GDM1 (cell line): Measurements from ENCODE around the gene CDH4.

Experiments used
- DNase-seq: peaks from one replicate; lab custom pipeline; 2025; lab: John Stamatoyannopoulos, UW

Gene CDH4

DNA sequence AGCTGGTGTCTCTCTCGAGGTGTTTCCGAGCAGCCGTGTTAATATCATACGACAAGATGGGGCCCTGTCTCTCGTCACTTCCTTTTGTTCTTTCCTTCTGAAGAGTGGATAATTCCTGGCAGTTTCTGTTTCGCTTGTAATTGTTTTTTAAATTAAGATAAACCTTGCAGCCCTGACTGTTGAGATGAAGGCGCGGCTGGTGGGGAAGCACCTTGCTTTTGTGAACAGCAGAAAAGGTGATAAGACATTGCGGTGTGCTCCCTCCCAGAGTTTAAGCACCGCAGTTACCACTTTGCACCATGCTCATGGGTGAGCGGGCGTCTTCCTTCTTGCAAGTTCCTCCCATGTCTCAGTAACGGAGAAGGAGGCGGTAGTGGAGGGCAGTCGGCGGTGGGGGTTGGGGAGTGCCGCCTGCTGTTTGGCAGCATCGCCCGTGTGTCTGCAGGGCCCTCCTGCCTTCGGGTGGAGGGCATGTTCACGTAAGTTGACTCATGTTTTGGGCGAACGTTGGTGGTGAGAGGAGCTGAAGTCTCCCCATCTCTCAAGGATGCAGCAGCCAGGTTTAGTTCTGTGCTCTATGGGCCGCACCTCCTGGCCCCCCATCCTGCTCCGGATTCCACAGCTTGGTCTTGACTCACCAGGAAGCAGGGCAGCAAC is 467.8 kb downstream of the CDH4 start:
- no peak for DNase-seq

DNA sequence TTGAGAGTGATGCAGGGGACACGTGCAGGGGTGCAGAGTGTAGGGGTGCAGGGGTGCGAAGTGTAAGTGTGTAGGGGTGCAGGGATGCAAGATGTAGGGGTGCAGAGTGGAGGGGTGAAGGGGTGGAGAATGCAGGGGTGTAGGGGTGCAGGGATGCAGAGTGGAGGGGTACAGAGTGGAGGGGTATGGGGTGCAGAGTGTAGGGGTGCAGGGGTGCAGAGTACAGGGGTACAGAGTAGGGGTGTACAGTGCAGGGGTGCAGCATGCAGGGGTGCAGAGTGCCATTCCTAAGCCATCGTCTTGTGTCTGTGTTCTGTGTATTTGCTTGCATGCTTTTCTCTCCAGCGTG is 468.3 kb downstream of the CDH4 start:
- DNase-seq = no peak

DNA sequence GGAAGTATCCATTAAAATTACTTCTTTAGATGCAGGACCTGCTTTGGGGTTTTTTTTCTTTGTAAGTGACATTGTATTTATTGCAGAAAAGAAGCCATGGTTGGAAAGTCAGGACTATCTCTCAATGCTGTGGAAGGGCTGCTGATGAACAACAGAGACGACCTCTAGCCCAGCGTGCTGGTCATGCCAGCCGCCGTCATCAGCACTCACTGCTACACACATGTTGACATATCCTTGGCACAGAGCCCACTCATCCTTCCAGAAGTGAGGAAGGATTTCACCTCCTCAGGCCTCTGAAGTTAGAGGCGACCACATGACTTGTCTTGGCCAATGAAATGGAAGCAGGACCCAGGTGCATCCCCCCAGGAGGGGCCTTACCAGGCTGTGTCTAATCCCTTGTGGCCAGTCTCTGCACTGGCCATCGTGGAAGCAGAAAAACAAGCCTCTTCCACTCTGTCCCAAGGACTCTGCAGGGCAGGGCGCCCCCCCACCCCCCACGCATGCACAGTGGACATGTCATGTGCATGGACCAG is 470.2 kb downstream of the CDH4 start:
- no peak for DNase-seq

DNA sequence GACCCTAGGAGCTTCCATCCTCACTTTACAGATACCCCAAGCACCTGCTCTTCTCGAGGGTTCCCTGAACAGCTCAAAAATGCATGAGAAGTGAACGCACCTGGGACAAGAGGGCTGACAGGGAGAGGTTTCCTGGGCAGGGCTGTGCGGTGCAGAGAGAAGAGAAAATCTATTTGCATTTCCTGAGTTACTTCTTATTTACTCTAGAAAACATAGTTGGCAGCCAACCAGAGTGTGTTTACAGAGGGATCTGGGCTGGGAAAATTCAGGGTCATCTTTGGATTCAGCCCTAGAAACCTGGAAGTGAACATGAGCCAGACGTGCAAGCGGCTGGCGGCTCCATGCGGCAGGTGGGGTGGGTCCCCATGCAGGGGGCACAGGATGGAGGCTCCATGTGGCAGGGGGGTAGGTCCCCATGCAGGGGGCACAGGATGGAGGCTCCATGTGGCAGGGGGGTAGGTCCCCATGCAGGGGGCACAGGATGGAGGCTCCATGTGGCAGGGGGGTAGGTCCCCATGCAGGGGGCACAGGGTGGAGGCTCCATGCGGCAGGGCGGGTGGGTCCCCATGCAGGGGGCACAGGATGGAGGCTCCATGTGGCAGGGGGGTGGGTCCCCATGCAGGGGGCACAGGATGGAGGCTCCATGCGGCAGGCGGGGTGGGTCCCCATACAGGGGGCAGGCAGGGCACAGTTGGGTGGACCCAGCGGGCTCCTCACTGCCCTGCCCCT is 471.6 kb downstream of the CDH4 start:
- no peak for DNase-seq

DNA sequence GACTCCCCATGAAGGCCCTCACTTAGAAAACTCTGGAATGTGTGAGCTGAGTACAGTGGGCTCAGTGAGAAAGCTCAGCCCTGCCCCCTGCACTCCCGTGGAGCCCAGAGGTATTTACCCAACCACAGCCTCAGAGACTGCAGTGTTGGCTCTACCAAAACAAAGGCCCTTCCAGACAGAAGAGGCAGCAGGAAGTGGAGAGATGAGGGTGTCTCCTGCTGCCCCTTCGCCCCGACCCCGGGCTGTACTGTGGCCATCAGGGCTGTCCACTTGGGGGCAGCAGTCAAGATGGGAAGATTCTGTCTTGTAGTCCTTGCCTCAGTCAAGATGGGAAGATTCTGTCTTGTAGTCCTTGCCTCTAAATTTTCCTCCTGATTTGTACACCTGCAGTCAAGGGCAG is 472.3 kb downstream of the CDH4 start:
- no peak for DNase-seq

DNA sequence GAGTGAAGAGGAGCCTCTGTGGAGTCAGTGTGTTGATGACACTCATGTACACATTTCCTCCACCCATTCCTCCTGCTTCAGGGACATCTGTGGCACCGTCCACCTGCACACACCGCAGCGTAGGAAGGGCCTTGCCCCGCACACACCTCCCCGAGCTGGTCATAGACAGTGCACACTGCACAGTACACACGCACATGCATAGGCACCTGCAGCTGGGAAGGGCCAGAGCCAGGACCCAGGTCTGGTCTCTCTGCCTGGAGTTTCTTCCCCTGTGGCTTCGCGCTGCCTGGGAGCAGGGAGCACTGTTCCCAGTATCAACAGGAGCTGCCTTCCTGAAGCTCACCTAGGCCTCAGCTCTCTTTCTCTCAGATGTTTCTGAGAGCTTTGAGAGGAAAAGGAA is 473.1 kb downstream of the CDH4 start:
- DNase-seq = no peak

DNA sequence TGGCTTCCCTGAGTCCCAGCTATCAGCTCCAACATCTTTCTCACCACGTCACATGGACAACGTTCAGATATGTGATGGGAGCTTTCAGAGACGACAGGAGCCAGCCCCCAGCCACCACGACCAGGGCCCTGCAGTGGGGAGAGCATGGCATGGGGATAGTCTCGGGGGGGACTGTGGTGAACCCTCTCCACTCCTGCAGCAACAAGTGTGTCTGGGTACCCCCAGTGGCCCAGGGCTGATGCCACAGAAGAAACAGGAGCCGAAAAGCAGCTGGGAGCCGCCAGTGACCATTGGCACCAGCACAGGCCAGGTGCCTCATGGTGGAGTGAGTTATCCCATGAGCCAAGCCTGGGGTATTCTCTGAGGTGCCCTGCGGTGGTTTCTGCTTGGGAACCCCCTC is 473.9 kb downstream of the CDH4 start:
- no peak for DNase-seq

DNA sequence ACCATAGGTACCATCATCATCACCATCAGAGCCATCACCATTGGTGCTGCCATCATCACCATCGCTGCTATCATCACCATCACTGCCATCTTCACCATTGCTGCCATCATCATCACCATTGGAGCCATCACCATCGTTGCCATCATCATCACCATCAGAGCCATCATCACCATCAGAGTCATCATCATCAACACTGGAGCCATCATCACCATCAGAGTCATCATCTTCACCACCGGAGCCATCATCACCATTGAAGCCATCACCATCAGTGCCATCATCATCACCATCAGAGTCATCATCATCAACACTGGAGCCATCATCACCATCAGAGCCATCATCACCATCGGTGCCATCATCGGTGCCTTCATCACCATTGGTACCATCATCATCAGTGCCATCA is 474.9 kb downstream of the CDH4 start:
- no peak for DNase-seq

DNA sequence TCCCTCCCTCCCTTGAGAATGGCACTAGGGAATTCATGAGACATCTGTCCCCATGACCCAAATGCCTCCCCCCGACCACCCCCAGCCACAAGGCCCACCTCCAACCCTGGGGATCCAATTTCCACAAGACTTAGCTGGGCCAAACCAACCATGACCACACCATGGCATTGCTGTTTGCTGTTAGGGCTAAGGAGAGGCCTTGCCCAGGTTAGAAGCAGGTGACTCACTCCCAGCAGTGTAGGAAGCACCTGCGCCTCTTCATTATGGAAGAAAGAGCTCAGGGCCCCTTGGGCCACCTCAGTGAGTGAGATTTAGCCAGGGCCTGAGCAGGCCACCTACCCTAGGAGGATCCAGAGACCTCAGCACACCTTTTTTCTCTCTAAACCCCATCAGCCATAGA is 475.7 kb downstream of the CDH4 start:
- no peak for DNase-seq

DNA sequence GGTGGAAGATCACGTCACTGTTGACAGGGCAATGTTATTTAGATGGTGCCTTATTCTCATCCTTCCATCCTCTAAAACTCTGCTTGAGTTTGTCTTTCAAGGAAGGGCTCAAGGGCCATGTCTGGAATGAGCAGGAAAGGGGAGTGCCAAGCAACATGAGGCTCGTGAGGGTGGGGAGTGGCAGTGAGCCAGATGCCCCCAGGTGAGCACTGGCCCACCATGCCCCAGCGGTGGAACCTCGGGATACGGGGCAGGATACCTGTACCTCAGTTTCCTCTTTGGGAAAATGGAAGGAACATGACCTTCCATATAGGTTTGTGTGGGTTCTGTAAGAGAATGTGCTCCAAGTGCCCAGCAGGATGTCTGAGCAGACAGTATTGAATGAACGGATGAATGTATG is 476.3 kb downstream of the CDH4 start:
- DNase-seq = no peak

DNA sequence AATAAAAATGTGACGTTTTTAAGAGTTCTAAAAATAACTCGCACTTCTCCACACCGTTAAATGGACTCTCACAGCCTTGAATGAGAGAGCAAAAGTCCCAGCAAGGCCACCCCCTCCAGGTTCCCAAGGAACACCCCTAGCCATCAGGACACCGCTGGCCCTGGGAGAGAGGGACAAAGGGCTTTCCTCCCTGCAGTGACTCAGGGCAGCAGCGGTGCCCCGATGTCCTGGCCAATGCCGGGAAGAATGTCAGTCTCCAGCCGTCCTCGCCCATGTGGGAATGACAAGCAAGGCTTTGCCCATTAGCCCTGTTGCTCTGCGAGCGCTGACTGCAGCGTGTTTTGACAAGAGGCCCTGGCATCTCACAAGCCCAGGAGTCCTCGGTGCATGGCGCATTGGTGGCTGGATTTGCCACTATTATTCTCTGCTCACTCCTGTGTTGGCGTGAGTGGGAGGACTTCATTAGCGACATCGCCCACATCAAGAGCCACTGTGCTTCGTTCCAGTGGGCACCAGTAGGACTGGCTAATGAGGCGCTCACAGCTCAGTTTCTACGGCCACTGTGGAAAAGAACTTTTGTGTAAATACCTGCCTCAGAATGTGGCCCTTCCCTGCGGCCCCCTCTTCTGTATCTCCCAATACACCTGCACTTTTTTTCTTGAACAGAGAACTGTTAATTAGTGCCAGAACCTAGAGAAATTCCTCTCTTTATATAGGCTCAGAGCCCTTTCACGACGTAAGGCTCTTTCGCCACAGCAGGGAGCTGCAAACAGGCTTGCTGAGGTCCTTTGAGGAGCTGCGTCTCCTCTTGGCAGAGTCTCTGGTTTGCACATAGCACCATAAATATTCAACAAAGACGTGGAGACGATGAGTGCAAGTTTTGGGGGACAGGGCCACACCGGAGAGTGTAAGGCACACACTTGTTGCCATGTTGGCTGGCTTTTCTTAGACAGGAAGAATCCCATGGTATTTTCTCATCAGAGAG is 477.0 kb downstream of the CDH4 start:
- no peak for DNase-seq

DNA sequence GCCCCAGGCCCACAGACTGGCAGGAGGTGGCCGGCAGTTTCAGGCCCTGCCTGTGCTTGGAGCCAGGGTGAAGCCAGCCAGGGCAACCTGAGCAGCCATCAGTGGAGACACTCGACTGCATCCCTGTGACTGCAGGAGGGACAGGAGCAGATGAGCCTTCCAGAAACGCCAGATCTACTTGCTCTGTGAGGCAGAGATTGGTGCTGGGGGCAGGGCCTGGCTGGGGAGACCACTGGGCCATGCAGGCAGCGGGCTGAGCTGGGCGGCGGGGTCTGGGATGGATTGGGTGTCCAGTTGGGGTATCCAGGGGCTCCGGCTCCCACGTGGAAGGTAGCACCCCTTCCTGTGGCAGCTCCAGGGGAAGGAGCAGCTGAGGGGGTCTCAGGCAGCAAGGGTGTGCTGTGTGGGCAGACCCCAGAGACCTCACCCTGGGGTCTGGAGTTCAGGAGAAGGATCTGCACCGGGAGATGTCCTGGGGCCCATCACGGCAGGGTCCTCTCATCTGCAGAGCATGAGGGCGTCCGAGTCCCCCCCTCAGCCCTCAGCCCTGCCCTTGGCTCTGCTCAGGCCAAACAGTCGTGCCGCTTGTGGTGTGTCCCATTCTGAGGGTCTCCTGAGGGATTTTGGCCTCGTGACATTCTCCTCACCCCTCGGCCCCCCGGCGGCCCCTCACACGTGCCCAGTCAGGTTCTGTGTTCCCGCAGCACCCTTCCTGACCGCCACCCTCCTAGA is 478.7 kb downstream of the CDH4 start:
- DNase-seq = no peak

DNA sequence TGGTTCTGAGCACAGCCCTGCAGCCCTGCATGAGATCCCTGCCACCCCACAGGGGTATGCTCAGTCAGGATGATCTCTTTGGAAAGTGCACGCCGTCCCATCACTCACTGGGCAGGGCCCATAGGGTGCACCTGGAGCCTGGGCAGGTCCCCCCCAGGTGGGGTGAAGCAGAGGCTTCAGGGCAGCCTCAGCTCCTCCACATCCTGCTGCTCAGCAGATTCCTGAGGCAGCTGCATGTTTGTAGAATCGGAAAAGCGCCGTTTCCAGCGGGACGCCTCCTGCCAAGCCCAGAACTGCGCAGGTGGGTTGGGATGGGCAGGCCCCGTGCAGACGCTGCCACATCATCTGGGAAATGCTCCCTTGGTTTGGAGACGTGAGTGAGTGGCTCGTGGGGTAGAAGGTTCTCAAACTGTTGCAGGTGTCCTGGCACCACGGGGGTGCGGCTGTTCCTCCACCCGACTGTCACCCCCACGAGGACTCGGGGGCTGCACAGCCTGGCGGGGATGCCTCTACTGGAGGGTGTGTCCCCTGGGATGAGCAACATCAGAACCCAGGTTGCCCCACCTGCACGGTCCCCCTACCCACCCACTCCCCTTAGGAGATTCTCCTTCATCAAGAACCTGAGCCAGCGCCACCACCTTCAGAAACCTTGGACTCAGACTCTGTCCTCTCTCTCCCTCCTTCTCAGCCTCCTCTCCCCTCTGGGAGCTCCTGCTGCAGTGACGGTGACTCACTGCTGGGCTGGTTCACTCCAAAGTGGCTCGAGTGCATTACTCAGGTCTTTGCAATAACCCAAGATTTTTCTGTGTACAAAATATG is 479.5 kb downstream of the CDH4 start:
- DNase-seq = no peak

DNA sequence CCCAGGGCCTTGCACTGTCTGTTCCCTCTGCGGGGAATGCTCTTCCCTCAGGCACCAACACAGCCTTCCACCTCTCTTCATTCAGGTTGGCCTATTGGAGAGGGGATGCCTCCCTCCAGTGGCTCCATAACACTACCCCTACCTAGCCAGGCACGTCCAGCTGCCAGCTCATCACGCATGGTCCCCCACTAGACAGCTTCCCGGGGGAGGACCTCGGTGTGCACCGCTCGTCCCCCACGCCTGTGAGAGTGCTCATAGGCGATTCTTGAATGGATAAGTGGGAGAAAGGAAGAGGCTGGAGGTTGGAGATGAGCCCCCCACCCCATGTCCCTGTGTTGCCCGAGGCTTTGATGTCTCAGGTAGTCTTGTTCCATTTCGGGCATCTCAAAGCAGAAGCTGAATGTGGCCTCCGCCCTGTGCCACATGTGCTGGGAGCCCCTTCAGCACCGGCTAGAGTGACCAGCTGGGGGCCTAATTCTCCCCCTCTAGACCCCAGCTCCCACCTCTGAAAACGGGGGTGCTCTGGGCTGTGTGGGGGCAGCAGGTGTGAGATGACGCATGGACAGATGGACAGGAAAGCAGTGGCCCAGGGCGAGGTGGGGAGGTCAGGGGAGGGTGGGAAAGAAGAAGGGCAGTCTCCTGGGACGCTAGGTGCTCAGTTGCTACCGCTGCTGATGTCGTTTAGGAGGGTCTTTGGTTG is 480.6 kb downstream of the CDH4 start:
- DNase-seq = no peak

DNA sequence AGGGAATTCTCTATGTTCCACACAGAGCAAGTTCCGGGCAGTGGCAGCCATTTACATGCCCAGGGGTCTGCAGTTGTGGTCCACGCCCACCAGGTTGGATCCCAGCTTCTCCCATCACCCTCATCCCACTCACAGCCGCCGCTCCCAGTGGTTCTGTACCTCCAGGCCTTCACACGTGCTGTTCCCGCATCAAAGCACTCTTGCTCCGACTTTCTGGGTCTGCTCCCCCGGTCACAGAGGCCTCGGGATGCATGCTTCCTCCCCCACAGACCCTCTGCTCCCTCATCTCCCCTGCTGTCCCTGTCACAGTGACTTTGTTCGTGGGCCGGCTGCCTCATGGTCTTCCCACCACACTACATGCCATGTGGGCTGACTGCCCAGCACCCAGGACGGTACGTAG is 481.2 kb downstream of the CDH4 start:
- DNase-seq = no peak

DNA sequence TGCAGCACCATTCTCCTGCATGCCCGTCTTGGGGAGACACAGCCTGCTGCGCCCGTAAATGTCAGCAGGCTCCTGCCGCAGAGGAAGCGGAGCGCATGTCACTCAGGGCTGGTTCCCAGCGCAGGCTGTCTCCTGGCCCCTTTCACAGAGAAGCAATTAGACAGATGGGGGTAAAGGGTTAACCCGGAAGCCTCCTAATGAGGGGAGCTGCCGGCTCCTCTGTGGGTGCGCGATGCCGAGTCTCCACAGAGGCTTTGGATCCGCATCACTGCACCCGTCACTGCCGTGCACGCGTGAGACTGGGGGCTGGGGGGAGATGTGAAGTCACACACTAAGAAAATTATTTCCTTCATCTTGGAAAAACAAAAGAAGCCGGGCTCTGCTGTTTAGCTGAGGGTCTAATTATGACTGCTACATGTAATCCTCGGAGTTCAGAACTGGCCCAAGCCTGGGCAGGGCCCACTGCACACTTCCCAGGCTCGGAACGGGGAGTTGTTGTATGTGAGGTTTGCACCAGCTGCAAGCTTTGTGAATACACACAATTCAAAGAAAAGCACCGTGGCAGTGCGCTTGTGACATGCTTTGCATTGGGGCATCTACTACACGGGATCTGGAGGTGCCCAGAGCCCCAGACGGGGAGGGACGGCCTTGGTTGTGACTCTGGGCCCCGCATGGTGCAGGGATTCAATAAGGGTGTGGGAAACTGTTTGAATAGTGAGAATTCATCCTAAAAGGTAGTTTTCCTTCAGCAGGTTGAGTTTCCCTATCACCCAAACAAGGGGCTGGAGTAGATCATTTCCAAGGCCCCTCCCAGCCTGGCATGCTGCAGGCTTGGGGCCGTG is 482.1 kb downstream of the CDH4 start:
- no peak for DNase-seq

DNA sequence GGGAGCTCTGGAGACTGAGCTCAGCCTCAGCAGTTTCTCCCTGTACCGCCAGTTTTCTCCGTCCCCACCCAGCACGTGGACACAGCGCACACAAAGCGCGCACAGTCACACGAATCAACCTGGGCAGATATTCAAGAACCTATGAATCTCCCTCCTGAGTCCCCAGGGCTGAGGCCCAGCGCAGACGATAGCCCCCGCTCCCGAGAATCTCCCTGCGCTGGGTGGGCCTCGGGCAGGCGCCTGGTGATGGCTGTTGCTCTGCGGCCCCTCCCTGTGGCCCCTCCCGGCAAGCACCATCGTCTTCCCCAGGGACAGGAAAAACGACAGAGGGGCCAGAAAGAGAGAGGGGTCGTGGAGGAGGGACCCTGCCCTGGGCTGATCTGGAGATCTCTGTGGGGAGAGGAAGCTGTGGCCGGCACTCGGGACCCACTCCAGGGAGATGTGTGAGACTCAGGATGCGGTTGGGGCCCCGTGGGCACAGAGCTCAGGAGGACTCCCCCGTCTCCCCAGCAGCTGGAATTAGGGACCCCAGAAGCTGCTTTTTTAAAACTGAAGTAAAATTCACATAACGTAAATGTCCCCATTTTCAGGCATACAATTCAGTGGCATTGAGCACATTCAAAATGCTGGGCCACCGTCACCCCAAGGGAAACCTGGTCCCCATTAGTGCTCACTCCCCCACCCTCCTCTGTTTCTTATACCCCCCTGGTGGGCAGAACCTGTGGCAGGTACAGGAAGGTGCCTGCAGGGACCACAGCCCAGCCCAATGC is 482.9 kb downstream of the CDH4 start:
- DNase-seq = no peak

DNA sequence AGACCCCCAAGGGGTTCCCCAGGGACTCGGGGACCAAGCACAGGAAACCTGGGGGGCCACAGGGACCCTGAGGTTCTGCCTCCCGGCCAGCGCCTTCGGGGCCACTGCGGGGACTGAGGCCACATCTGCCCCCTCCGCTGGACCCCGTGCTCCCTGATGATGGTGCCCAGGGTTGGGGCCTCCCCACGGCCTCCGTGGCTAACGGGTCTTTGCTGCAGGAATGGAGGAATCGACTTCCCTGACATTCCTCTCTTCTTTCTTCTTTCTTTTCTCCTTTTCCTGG is 483.4 kb downstream of the CDH4 start:
- DNase-seq = no peak
